ENCODE data around the gene IKZF1. TPM values are rescaled to one million over a fixed set of nuclear protein-coding genes. Genes with fewer than 3 reads are reported as not detected.

IKZF1 gene
- total RNA-seq, 1 experiment from 2014 or later: 0.77 TPM

GRCh38 chr7:50307368-50308032, 3.0 kb downstream of the IKZF1 start:
- intact Hi-C loops (cut with micrococcal nuclease; ENCODE audit: unreplicated experiment): no loop called here
- no peak for DNase-seq (ENCODE audit: low read depth, low spot score)
- Histone ChIP-seq H3K36me3 (ENCODE audit: control insufficient read depth, insufficient read depth, low read length) (no peaks in the 10 kb centered on the region), H3K4me1 (ENCODE audit: control insufficient read depth, insufficient read depth, low read length) (peaks cover 6% of the 10 kb centered on the region; the same call in 1 of the 2 replicates), H3K4me3 (ENCODE audit: low read depth in 2 of 2, low read length in 2 of 2) (no peak overlapping the region), H3K27ac (ENCODE audit: low read length) (no peak overlapping the region), H3K9me3 (ENCODE audit: control insufficient read depth, insufficient read depth, low read depth, low read length) (no peaks in the 10 kb centered on the region), H3K27me3 (ENCODE audit: control insufficient read depth, insufficient read depth, low read length) (peaks cover 51% of the 10 kb centered on the region)
- in situ Hi-C loops (cut with HindIII; ENCODE audit: low pct_unique_long_range_greater_than_20kb, low sequenced_read_pairs): no loop called here
- POLR2A ChIA-PET: no interaction called here
- no peak for ATAC-seq
- TF ChIP-seq POLR2AphosphoS5 (IDR thresholded peaks at IDR 0.05; ENCODE audit: low read depth, low read length): no peak
- TF ChIP-seq, protein P1, sequence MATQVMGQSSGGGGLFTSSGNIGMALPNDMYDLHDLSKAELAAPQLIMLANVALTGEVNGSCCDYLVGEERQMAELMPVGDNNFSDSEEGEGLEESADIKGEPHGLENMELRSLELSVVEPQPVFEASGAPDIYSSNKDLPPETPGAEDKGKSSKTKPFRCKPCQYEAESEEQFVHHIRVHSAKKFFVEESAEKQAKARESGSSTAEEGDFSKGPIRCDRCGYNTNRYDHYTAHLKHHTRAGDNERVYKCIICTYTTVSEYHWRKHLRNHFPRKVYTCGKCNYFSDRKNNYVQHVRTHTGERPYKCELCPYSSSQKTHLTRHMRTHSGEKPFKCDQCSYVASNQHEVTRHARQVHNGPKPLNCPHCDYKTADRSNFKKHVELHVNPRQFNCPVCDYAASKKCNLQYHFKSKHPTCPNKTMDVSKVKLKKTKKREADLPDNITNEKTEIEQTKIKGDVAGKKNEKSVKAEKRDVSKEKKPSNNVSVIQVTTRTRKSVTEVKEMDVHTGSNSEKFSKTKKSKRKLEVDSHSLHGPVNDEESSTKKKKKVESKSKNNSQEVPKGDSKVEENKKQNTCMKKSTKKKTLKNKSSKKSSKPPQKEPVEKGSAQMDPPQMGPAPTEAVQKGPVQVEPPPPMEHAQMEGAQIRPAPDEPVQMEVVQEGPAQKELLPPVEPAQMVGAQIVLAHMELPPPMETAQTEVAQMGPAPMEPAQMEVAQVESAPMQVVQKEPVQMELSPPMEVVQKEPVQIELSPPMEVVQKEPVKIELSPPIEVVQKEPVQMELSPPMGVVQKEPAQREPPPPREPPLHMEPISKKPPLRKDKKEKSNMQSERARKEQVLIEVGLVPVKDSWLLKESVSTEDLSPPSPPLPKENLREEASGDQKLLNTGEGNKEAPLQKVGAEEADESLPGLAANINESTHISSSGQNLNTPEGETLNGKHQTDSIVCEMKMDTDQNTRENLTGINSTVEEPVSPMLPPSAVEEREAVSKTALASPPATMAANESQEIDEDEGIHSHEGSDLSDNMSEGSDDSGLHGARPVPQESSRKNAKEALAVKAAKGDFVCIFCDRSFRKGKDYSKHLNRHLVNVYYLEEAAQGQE (IDR thresholded peaks at IDR 0.05; ENCODE audit: insufficient read depth in 1 of 2, low read depth in 2 of 2, low read length in 1 of 2): no peak
- TF ChIP-seq SIN3A (IDR thresholded peaks at IDR 0.05; ENCODE audit: borderline replicate concordance, insufficient read depth, low read depth, low read length): no peak
- TF ChIP-seq, protein P2, sequence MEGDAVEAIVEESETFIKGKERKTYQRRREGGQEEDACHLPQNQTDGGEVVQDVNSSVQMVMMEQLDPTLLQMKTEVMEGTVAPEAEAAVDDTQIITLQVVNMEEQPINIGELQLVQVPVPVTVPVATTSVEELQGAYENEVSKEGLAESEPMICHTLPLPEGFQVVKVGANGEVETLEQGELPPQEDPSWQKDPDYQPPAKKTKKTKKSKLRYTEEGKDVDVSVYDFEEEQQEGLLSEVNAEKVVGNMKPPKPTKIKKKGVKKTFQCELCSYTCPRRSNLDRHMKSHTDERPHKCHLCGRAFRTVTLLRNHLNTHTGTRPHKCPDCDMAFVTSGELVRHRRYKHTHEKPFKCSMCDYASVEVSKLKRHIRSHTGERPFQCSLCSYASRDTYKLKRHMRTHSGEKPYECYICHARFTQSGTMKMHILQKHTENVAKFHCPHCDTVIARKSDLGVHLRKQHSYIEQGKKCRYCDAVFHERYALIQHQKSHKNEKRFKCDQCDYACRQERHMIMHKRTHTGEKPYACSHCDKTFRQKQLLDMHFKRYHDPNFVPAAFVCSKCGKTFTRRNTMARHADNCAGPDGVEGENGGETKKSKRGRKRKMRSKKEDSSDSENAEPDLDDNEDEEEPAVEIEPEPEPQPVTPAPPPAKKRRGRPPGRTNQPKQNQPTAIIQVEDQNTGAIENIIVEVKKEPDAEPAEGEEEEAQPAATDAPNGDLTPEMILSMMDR (IDR thresholded peaks at IDR 0.05): no peak
- no peak for TF ChIP-seq TCF7L2 (IDR thresholded peaks at IDR 0.05; ENCODE audit: low read depth, low read length)
- CTCF ChIA-PET: no interaction called here
- BruUV-seq (replicated peaks): no TSS peak

DNA sequence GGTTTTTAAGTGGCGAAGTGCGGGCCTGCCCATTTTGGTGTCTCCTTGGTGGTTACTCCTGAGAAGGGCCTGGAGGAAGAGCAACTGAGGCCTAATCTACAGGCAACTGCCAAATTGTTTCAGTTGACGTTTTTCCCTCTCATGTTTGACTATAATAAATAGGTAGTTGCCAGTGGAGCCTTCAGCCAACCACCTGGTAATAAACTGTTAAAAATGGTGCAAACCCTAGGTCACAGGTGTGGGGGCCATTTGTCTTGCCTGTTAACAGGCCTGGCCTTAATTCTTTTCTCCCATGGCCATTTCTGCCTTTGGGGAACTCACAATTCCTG, 3.7 kb downstream of the IKZF1 start:
- CTCF ChIA-PET: no interaction called here
- in situ Hi-C loops (cut with HindIII; ENCODE audit: low pct_unique_long_range_greater_than_20kb, low sequenced_read_pairs) (no loop called here), intact Hi-C loops (cut with micrococcal nuclease; ENCODE audit: unreplicated experiment) (no loop called here)
- DNase-seq (ENCODE audit: low read depth, low spot score) (no peak), ATAC-seq (no peak)
- Histone ChIP-seq H3K4me1 (ENCODE audit: control insufficient read depth, insufficient read depth, low read length) (peaks cover 6% of the 10 kb centered on the region; the same call in 1 of the 2 replicates), H3K27ac (ENCODE audit: low read length) (no peak overlapping the region), H3K4me3 (ENCODE audit: low read depth in 2 of 2, low read length in 2 of 2) (no peak overlapping the region), H3K27me3 (ENCODE audit: control insufficient read depth, insufficient read depth, low read length) (peaks cover 51% of the 10 kb centered on the region), H3K36me3 (ENCODE audit: control insufficient read depth, insufficient read depth, low read length) (no peaks in the 10 kb centered on the region), H3K9me3 (ENCODE audit: control insufficient read depth, insufficient read depth, low read depth, low read length) (no peaks in the 10 kb centered on the region)
- TF ChIP-seq, protein P2 (IDR thresholded peaks at IDR 0.05): no peak
- no peak for TF ChIP-seq SIN3A (IDR thresholded peaks at IDR 0.05; ENCODE audit: borderline replicate concordance, insufficient read depth, low read depth, low read length)
- no peak for TF ChIP-seq TCF7L2 (IDR thresholded peaks at IDR 0.05; ENCODE audit: low read depth, low read length)
- TF ChIP-seq POLR2AphosphoS5 (IDR thresholded peaks at IDR 0.05; ENCODE audit: low read depth, low read length): no peak
- TF ChIP-seq, protein P1 (IDR thresholded peaks at IDR 0.05; ENCODE audit: insufficient read depth in 1 of 2, low read depth in 2 of 2, low read length in 1 of 2): no peak
- POLR2A ChIA-PET: no interaction called here
- no TSS peak for BruUV-seq (replicated peaks)
